ENCODE results near the gene TSPAN16. TPM values are rescaled to one million over a fixed set of nuclear protein-coding genes. Genes with fewer than 3 reads are reported as not detected.

TSPAN16 gene
- total RNA-seq, 1 experiment from 2014 or later = not detected

GRCh38 chr19:11364935-11365334, 69.0 kb downstream of the TSPAN16 start:
- ChIA-PET CTCF (interaction anchor here (1.5 kb wide), 1 partner anchor 10 kb away, joined by 5 read pairs; the partner anchor contains the start of gene SWSAP1), POLR2A (interaction anchor here (0.6 kb wide), 1 partner anchor 219 kb away, joined by 3 read pairs; no protein-coding TSS in a partner anchor)
- no peaks in the 10 kb centered on the region for H3K9me3 Mint-ChIP-seq
- no peak overlapping the region for H3K27ac Mint-ChIP-seq
- H3K27me3 Mint-ChIP-seq (ENCODE audit: low read depth) = peaks cover 15% of the 10 kb centered on the region
- DNase-seq (ENCODE audit: low spot score) = no peak
- TF ChIP-seq, protein P1, sequence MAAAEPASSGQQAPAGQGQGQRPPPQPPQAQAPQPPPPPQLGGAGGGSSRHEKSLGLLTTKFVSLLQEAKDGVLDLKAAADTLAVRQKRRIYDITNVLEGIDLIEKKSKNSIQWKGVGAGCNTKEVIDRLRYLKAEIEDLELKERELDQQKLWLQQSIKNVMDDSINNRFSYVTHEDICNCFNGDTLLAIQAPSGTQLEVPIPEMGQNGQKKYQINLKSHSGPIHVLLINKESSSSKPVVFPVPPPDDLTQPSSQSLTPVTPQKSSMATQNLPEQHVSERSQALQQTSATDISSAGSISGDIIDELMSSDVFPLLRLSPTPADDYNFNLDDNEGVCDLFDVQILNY (CRISPR knock-in tag; IDR thresholded peaks at IDR 0.05) = no peak
- TF ChIP-seq RELA (CRISPR knock-in tag; IDR thresholded peaks at IDR 0.05; ENCODE audit: borderline replicate concordance) (no peak), ZMAT4 (CRISPR knock-in tag; IDR thresholded peaks at IDR 0.05) (no peak), PRRX2 (CRISPR knock-in tag; IDR thresholded peaks at IDR 0.05) (no peak), NFE2L1 (CRISPR knock-in tag; IDR thresholded peaks at IDR 0.05) (no peak), HMGA2 (CRISPR knock-in tag; IDR thresholded peaks at IDR 0.05) (no peak), FOXJ3 (CRISPR knock-in tag; IDR thresholded peaks at IDR 0.05; ENCODE audit: borderline replicate concordance) (no peak), MYBL2 (CRISPR knock-in tag; IDR thresholded peaks at IDR 0.05) (no peak), PRDM15 (CRISPR knock-in tag; IDR thresholded peaks at IDR 0.05) (no peak), ZBTB21 (CRISPR knock-in tag; IDR thresholded peaks at IDR 0.05; ENCODE audit: borderline replicate concordance) (no peak), NR2C2 (CRISPR knock-in tag; IDR thresholded peaks at IDR 0.05) (no peak), FOXP4 (CRISPR knock-in tag; IDR thresholded peaks at IDR 0.05) (no peak), ATF6 (CRISPR knock-in tag; IDR thresholded peaks at IDR 0.05) (no peak), FOXP1 (CRISPR knock-in tag; IDR thresholded peaks at IDR 0.05; ENCODE audit: borderline replicate concordance) (no peak), AR (CRISPR knock-in tag; IDR thresholded peaks at IDR 0.05) (no peak)
- TF ChIP-seq, protein P2, sequence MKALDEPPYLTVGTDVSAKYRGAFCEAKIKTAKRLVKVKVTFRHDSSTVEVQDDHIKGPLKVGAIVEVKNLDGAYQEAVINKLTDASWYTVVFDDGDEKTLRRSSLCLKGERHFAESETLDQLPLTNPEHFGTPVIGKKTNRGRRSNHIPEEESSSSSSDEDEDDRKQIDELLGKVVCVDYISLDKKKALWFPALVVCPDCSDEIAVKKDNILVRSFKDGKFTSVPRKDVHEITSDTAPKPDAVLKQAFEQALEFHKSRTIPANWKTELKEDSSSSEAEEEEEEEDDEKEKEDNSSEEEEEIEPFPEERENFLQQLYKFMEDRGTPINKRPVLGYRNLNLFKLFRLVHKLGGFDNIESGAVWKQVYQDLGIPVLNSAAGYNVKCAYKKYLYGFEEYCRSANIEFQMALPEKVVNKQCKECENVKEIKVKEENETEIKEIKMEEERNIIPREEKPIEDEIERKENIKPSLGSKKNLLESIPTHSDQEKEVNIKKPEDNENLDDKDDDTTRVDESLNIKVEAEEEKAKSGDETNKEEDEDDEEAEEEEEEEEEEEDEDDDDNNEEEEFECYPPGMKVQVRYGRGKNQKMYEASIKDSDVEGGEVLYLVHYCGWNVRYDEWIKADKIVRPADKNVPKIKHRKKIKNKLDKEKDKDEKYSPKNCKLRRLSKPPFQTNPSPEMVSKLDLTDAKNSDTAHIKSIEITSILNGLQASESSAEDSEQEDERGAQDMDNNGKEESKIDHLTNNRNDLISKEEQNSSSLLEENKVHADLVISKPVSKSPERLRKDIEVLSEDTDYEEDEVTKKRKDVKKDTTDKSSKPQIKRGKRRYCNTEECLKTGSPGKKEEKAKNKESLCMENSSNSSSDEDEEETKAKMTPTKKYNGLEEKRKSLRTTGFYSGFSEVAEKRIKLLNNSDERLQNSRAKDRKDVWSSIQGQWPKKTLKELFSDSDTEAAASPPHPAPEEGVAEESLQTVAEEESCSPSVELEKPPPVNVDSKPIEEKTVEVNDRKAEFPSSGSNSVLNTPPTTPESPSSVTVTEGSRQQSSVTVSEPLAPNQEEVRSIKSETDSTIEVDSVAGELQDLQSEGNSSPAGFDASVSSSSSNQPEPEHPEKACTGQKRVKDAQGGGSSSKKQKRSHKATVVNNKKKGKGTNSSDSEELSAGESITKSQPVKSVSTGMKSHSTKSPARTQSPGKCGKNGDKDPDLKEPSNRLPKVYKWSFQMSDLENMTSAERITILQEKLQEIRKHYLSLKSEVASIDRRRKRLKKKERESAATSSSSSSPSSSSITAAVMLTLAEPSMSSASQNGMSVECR (CRISPR knock-in tag; IDR thresholded peaks at IDR 0.05; ENCODE audit: borderline replicate concordance) = no peak
- TF ChIP-seq, protein P3, sequence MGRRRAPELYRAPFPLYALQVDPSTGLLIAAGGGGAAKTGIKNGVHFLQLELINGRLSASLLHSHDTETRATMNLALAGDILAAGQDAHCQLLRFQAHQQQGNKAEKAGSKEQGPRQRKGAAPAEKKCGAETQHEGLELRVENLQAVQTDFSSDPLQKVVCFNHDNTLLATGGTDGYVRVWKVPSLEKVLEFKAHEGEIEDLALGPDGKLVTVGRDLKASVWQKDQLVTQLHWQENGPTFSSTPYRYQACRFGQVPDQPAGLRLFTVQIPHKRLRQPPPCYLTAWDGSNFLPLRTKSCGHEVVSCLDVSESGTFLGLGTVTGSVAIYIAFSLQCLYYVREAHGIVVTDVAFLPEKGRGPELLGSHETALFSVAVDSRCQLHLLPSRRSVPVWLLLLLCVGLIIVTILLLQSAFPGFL (CRISPR knock-in tag; IDR thresholded peaks at IDR 0.05; ENCODE audit: borderline replicate concordance) = no peak
- TF ChIP-seq, protein P4, sequence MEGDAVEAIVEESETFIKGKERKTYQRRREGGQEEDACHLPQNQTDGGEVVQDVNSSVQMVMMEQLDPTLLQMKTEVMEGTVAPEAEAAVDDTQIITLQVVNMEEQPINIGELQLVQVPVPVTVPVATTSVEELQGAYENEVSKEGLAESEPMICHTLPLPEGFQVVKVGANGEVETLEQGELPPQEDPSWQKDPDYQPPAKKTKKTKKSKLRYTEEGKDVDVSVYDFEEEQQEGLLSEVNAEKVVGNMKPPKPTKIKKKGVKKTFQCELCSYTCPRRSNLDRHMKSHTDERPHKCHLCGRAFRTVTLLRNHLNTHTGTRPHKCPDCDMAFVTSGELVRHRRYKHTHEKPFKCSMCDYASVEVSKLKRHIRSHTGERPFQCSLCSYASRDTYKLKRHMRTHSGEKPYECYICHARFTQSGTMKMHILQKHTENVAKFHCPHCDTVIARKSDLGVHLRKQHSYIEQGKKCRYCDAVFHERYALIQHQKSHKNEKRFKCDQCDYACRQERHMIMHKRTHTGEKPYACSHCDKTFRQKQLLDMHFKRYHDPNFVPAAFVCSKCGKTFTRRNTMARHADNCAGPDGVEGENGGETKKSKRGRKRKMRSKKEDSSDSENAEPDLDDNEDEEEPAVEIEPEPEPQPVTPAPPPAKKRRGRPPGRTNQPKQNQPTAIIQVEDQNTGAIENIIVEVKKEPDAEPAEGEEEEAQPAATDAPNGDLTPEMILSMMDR (IDR thresholded peaks at IDR 0.05) = no peak
- peaks cover 3% of the 10 kb centered on the region; the same call in 1 of the 2 replicates for H3K36me3 Mint-ChIP-seq
- H3K4me3 Mint-ChIP-seq = no peak overlapping the region
- peaks cover 16% of the 10 kb centered on the region for H3K4me1 Mint-ChIP-seq
- ATAC-seq = no peak

Measured in WTC11 (cell line).